Measurements from ENCODE around the gene NPIPB12.
"Not testable (repeated sequence)": the region's sequence is repeated elsewhere in the genome, so short reads cannot be mapped to it uniquely, and the experiment has no call there.

NPIPB12 gene

GRCh38 chr16:29506308-29506707, at the start of gene NPIPB12:
TSS of gene NPIPB12 (minus strand) at chr16:29506408.
- not testable (repeated sequence) for DNase-seq

- DNase-seq: not testable (repeated sequence)
Measured at GRCh38 chr16:29521520-29521919, 15.3 kb upstream of the NPIPB12 start.

GRCh38 chr16:29482276-29482675, 23.9 kb downstream of the NPIPB12 start:
- DNase-seq: not testable (repeated sequence)

- DNase-seq: not testable (repeated sequence)
Measured at GRCh38 chr16:29472065-29472464, 34.1 kb downstream of the NPIPB12 start.

- DNase-seq: not testable (repeated sequence)
Measured at GRCh38 chr16:29469660-29470059, 36.5 kb downstream of the NPIPB12 start.

- DNase-seq: not testable (repeated sequence)
Measured at GRCh38 chr16:29467654-29468366, 38.4 kb downstream of the NPIPB12 start.

- not testable (repeated sequence) for DNase-seq
Measured at GRCh38 chr16:29466904-29467303, 39.3 kb downstream of the NPIPB12 start.

- DNase-seq: not testable (repeated sequence)
Measured at GRCh38 chr16:29465985-29466824, 40.0 kb downstream of the NPIPB12 start.

GRCh38 chr16:29460647-29461030, 45.6 kb downstream of the NPIPB12 start:
- DNase-seq: not testable (repeated sequence)

GRCh38 chr16:29459706-29460646, 46.2 kb downstream of the NPIPB12 start, which contains the start of gene SULT1A4:
TSS of gene SULT1A4 (plus strand) at chr16:29459913. CDS start at chr16:29461386, 1,473 bp downstream.
- DNase-seq: not testable (repeated sequence)

GRCh38 chr16:29457660-29458059, 48.5 kb downstream of the NPIPB12 start:
- DNase-seq: not testable (repeated sequence)

- DNase-seq: not testable (repeated sequence)
Measured at GRCh38 chr16:29454828-29455227, 51.4 kb downstream of the NPIPB12 start.

- not testable (repeated sequence) for DNase-seq
Measured at GRCh38 chr16:29454269-29454668, 51.9 kb downstream of the NPIPB12 start, which contains the start of the genes BOLA2 and SLX1B. TSS of gene BOLA2 (minus strand) at chr16:29454351. CDS start at chr16:29454253, 98 bp downstream. TSS of gene SLX1B (plus strand) at chr16:29454533.

- DNase-seq: not testable (repeated sequence)
Measured at GRCh38 chr16:29453754-29454153, 52.5 kb downstream of the NPIPB12 start.
